SK-N-SH treated with all-trans-retinoic acid at 6 μM for 48 hours (cell line): ENCODE results near the gene GUCY2F.

ENCODE experiments used
- ATAC-seq: fragments of 200-7000 bp; cut with Tn5 transposase; 3 replicates; pipeline ENCODE4 v1.9.1; 2020; ENCODE audit warnings: mild to moderate bottlenecking, moderate library complexity
- ARNTL ChIP-seq: fragments of 450-650 bp; formaldehyde crosslinking; IDR thresholded peaks from 2 replicates; pipeline ENCODE4 v1.5.0; 2020; ENCODE audit warnings: low read depth, mild to moderate bottlenecking, moderate library complexity, borderline replicate concordance
- BACH2 ChIP-seq: fragments of 250-450 bp; sonication (Bioruptor Pico); IDR thresholded peaks from 2 replicates; pipeline ENCODE4 v1.9.0; 2021; ENCODE audit warnings: mild to moderate bottlenecking, borderline replicate concordance
- CREB5 ChIP-seq: fragments of 250-450 bp; sonication (Bioruptor Pico); IDR thresholded peaks from 2 replicates; pipeline ENCODE4 v1.5.1; 2020; ENCODE audit warnings: low read depth, mild to moderate bottlenecking, moderate library complexity
- CSDC2 ChIP-seq: fragments of 250-450 bp; sonication (Bioruptor Pico); IDR thresholded peaks from 2 replicates; pipeline ENCODE4 v1.5.0; 2020; ENCODE audit warnings: mild to moderate bottlenecking, moderate library complexity
- CSRNP3 ChIP-seq: fragments of 250-450 bp; sonication (Bioruptor Pico); IDR thresholded peaks from 2 replicates; pipeline ENCODE4 v1.5.1; 2021; ENCODE audit warnings: mild to moderate bottlenecking, moderate library complexity
- GLIS3 ChIP-seq: fragments of 250-450 bp; sonication (Bioruptor Pico); IDR thresholded peaks from 2 replicates; pipeline ENCODE4 v1.5.0; 2020; ENCODE audit warnings: mild to moderate bottlenecking, moderate library complexity
- ISL1 ChIP-seq: fragments of 250-450 bp; sonication (Bioruptor Pico); IDR thresholded peaks from 2 replicates; pipeline ENCODE4 v2.1.2; 2022; ENCODE audit warnings: mild to moderate bottlenecking, moderate library complexity
- OSR1 ChIP-seq: fragments of 250-450 bp; sonication (Bioruptor Pico); IDR thresholded peaks from 2 replicates; pipeline ENCODE4 v1.8.0; 2022; ENCODE audit warnings: moderate library complexity, mild to moderate bottlenecking, inconsistent platforms
- POU6F1 ChIP-seq: fragments of 250-450 bp; sonication (Bioruptor Pico); IDR thresholded peaks from 2 replicates; pipeline ENCODE4 v1.8.0; 2021; ENCODE audit warnings: low read depth, mild to moderate bottlenecking, moderate library complexity, borderline replicate concordance
- PPARA ChIP-seq: fragments of 250-450 bp; sonication (Bioruptor Pico); IDR thresholded peaks from 2 replicates; pipeline ENCODE4 v1.5.0; 2020; ENCODE audit warnings: mild to moderate bottlenecking, borderline replicate concordance
- RARB ChIP-seq: fragments of 250-450 bp; sonication (Bioruptor Pico); IDR thresholded peaks from 2 replicates; pipeline ENCODE4 v1.8.0; 2021; ENCODE audit warnings: mild to moderate bottlenecking, moderate library complexity
- SNAI2 ChIP-seq: fragments of 250-450 bp; sonication (Bioruptor Pico); IDR thresholded peaks from 2 replicates; pipeline ENCODE4 v1.5.0; 2020; ENCODE audit warnings: mild to moderate bottlenecking, moderate library complexity
- TCF4 ChIP-seq: fragments of 250-450 bp; sonication (Bioruptor Pico); IDR thresholded peaks from 2 replicates; pipeline ENCODE4 v1.8.0; 2021; ENCODE audit warnings: mild to moderate bottlenecking, moderate library complexity, borderline replicate concordance
- TOX ChIP-seq: fragments of 250-450 bp; sonication (Bioruptor Pico); IDR thresholded peaks from 2 replicates; pipeline ENCODE4 v1.8.0; 2021; ENCODE audit warnings: mild to moderate bottlenecking, moderate library complexity, borderline replicate concordance
- TSHZ2 ChIP-seq: fragments of 250-450 bp; sonication (Bioruptor Pico); IDR thresholded peaks from 2 replicates; pipeline ENCODE4 v1.5.0; 2020; ENCODE audit warnings: mild to moderate bottlenecking, moderate library complexity
- ZC3H10 ChIP-seq: fragments of 250-450 bp; sonication (Bioruptor Pico); IDR thresholded peaks from 2 replicates; pipeline ENCODE4 v1.5.1; 2021; ENCODE audit warnings: mild to moderate bottlenecking, moderate library complexity
- ZFP3 ChIP-seq: fragments of 250-450 bp; sonication (Bioruptor Pico); IDR thresholded peaks from 2 replicates; pipeline ENCODE4 v1.5.0; 2020; ENCODE audit warnings: mild to moderate bottlenecking, moderate library complexity
- ZFP30 ChIP-seq: fragments of 450-650 bp; formaldehyde crosslinking; IDR thresholded peaks from 2 replicates; pipeline ENCODE4 v1.5.0; 2022; ENCODE audit warnings: mild to moderate bottlenecking, moderate library complexity
- ZNF70 ChIP-seq: fragments of 450-650 bp; formaldehyde crosslinking; IDR thresholded peaks from 2 replicates; pipeline ENCODE4 v1.5.0; 2020; ENCODE audit warnings: mild to moderate bottlenecking, moderate library complexity
- ZNF8 ChIP-seq: fragments of 450-650 bp; formaldehyde crosslinking; IDR thresholded peaks from 2 replicates; pipeline ENCODE4 v1.5.0; 2020; ENCODE audit warnings: mild to moderate bottlenecking, moderate library complexity
- TF ChIP-seq, protein P1 (sequence below): fragments of 250-450 bp; sonication (Bioruptor Pico); IDR thresholded peaks from 2 replicates; pipeline ENCODE4 v1.8.0; 2020; ENCODE audit warnings: mild to moderate bottlenecking, moderate library complexity, borderline replicate concordance

The GUCY2F gene

DNA sequence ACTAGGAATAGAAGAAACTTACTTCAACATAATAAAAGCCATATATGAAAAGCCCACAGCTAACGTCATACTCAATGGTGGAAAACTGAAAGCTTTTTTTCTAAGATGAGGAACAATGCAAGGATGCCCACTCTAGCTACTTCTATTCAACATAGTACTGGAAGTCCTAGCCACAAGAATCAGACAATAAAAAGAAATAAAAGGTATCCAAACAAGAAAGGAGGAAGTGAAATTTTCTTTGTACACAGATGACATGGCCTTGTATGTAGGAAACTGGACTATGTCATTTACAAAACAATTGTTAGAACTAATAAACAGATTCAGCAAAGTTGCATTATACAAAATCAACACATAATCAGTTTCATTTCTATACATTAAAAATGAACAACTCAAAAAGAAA lies 29.2 kb upstream of the GUCY2F start:
- TF ChIP-seq ZNF70 (CRISPR knock-in tag): no peak
- no peak for TF ChIP-seq ZFP3
- TF ChIP-seq POU6F1 (CRISPR knock-in tag): no peak
- no peak for TF ChIP-seq PPARA (CRISPR knock-in tag)
- no peak for TF ChIP-seq ZNF8 (CRISPR knock-in tag)
- no peak for TF ChIP-seq ZFP30 (CRISPR knock-in tag)
- no peak for TF ChIP-seq ARNTL
- no peak for TF ChIP-seq SNAI2 (CRISPR knock-in tag)
- TF ChIP-seq CSDC2 (CRISPR knock-in tag): no peak
- TF ChIP-seq ISL1: no peak
- TF ChIP-seq TCF4 (CRISPR knock-in tag): no peak
- TF ChIP-seq, protein P1, sequence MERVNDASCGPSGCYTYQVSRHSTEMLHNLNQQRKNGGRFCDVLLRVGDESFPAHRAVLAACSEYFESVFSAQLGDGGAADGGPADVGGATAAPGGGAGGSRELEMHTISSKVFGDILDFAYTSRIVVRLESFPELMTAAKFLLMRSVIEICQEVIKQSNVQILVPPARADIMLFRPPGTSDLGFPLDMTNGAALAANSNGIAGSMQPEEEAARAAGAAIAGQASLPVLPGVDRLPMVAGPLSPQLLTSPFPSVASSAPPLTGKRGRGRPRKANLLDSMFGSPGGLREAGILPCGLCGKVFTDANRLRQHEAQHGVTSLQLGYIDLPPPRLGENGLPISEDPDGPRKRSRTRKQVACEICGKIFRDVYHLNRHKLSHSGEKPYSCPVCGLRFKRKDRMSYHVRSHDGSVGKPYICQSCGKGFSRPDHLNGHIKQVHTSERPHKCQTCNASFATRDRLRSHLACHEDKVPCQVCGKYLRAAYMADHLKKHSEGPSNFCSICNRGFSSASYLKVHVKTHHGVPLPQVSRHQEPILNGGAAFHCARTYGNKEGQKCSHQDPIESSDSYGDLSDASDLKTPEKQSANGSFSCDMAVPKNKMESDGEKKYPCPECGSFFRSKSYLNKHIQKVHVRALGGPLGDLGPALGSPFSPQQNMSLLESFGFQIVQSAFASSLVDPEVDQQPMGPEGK (CRISPR knock-in tag): no peak
- no peak for TF ChIP-seq TSHZ2 (CRISPR knock-in tag)
- TF ChIP-seq BACH2: no peak
- TF ChIP-seq OSR1 (CRISPR knock-in tag): no peak
- TF ChIP-seq CSRNP3: no peak
- no peak for TF ChIP-seq RARB (CRISPR knock-in tag)
- TF ChIP-seq CREB5: no peak
- no peak for TF ChIP-seq TOX (CRISPR knock-in tag)
- no peak for TF ChIP-seq GLIS3
- no peak for ATAC-seq

- no peak for ATAC-seq
- no peak for TF ChIP-seq ZNF70 (CRISPR knock-in tag)
- no peak for TF ChIP-seq GLIS3
- no peak for TF ChIP-seq ARNTL
- no peak for TF ChIP-seq TOX (CRISPR knock-in tag)
- TF ChIP-seq ZNF8 (CRISPR knock-in tag): no peak
- TF ChIP-seq OSR1 (CRISPR knock-in tag): no peak
- TF ChIP-seq ZFP30 (CRISPR knock-in tag): no peak
- TF ChIP-seq, protein P1 (CRISPR knock-in tag): no peak
- TF ChIP-seq, all 23 proteins: peak for 0
These were observed 27.0 kb upstream of the GUCY2F start for GRCh38 chrX:109508915-109509314.

DNA sequence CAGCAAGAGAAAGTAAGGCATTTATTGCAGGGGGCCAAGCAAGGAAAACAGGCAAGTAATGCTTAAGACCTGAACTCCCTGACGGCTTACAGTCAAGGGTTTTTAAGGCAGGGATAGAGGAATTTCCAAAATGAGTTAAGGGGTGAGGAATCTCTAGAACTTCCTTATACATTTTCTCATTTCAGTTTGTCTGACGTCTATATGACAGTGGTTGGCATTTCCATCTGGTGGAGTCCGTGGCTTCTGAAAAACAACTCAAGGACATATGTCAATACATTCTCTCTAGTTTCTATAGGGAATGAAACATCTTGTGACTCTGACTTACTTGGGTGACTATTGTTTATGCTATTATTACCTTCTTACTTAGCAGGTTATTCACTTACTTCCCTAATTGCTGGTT lies 19.3 kb upstream of the GUCY2F start:
- TF ChIP-seq ZC3H10 (CRISPR knock-in tag): no peak
- no peak for ATAC-seq
